ENCODE results near the gene CCZ1B. TPM values are rescaled to one million over a fixed set of nuclear protein-coding genes. Genes with fewer than 3 reads are reported as not detected.
"Not testable (repeated sequence)": the region's sequence is repeated elsewhere in the genome, so short reads cannot be mapped to it uniquely, and the experiment has no call there.

CCZ1B gene
- total RNA-seq, 1 donor: 67.3 TPM

- not testable (repeated sequence) for H4K20me1 ChIP-seq (ENCODE audit: insufficient read depth, low read length); H3K4me3 ChIP-seq (ENCODE audit: insufficient read depth, low read length); H3K27me3 ChIP-seq (ENCODE audit: insufficient read depth, low read length); H3K79me2 ChIP-seq (ENCODE audit: insufficient read depth, low read length); H3K4me1 ChIP-seq (ENCODE audit: insufficient read depth, low read length); H3K4me2 ChIP-seq (ENCODE audit: insufficient read depth, low read length); H3K36me3 ChIP-seq (ENCODE audit: insufficient read depth, low read length); H3K27ac ChIP-seq (ENCODE audit: low read depth, low read length); H2AFZ ChIP-seq (ENCODE audit: low read length); H3K9me3 ChIP-seq (ENCODE audit: low read depth, low read length)
- peak; percentile 68 for DNase-seq (ENCODE audit: insufficient read length, low spot score, missing footprints)
Measured at GRCh38 chr7:6829616-6830015, 3.5 kb upstream of the CCZ1B start.

DNA sequence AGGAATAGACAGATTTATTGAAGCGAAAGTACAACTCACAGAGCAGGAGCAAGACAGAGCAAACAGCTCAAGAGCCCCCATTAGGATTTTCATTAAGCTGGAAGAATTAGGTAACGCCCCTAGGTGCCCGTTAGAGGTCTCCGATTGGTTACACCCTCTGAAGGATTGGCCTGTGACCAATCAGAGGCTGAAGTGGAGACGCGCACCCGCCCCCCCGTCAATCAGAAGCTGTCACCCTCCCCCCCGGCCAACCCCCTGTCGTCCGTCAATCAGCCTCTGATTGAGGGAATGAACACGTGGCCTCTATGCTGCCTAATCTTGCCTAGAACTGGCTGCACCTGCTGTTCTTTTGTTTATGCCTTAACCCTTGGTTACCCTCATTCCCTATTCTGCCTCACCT is 1.1 kb upstream of the CCZ1B start:
- H3K27me3 ChIP-seq (ENCODE audit: insufficient read depth, low read length); H4K20me1 ChIP-seq (ENCODE audit: insufficient read depth, low read length); H3K4me3 ChIP-seq (ENCODE audit: insufficient read depth, low read length); DNase-seq (ENCODE audit: insufficient read length, low spot score, missing footprints); H2AFZ ChIP-seq (ENCODE audit: low read length); H3K79me2 ChIP-seq (ENCODE audit: insufficient read depth, low read length); H3K4me2 ChIP-seq (ENCODE audit: insufficient read depth, low read length); H3K9me3 ChIP-seq (ENCODE audit: low read depth, low read length); H3K27ac ChIP-seq (ENCODE audit: low read depth, low read length); H3K4me1 ChIP-seq (ENCODE audit: insufficient read depth, low read length); H3K36me3 ChIP-seq (ENCODE audit: insufficient read depth, low read length): not testable (repeated sequence)

- H3K79me2 ChIP-seq (ENCODE audit: insufficient read depth, low read length); H3K36me3 ChIP-seq (ENCODE audit: insufficient read depth, low read length); H2AFZ ChIP-seq (ENCODE audit: low read length); DNase-seq (ENCODE audit: insufficient read length, low spot score, missing footprints); H3K27ac ChIP-seq (ENCODE audit: low read depth, low read length); H3K27me3 ChIP-seq (ENCODE audit: insufficient read depth, low read length); H3K4me1 ChIP-seq (ENCODE audit: insufficient read depth, low read length); H3K9me3 ChIP-seq (ENCODE audit: low read depth, low read length); H4K20me1 ChIP-seq (ENCODE audit: insufficient read depth, low read length); H3K4me2 ChIP-seq (ENCODE audit: insufficient read depth, low read length): not testable (repeated sequence)
- H3K4me3 ChIP-seq (ENCODE audit: insufficient read depth, low read length): peak overlapping the region; percentile 49
Measured at GRCh38 chr7:6825236-6826125, 594 bp downstream of the CCZ1B start.

GRCh38 chr7:6821622-6822021 is 4.5 kb downstream of the CCZ1B start:
- not testable (repeated sequence) for H3K4me2 ChIP-seq (ENCODE audit: insufficient read depth, low read length); H3K4me3 ChIP-seq (ENCODE audit: insufficient read depth, low read length); H3K27me3 ChIP-seq (ENCODE audit: insufficient read depth, low read length); H3K4me1 ChIP-seq (ENCODE audit: insufficient read depth, low read length); H2AFZ ChIP-seq (ENCODE audit: low read length); H3K36me3 ChIP-seq (ENCODE audit: insufficient read depth, low read length); DNase-seq (ENCODE audit: insufficient read length, low spot score, missing footprints); H4K20me1 ChIP-seq (ENCODE audit: insufficient read depth, low read length); H3K79me2 ChIP-seq (ENCODE audit: insufficient read depth, low read length); H3K27ac ChIP-seq (ENCODE audit: low read depth, low read length); H3K9me3 ChIP-seq (ENCODE audit: low read depth, low read length)

- H4K20me1 ChIP-seq (ENCODE audit: insufficient read depth, low read length); H3K4me3 ChIP-seq (ENCODE audit: insufficient read depth, low read length); H3K9me3 ChIP-seq (ENCODE audit: low read depth, low read length); DNase-seq (ENCODE audit: insufficient read length, low spot score, missing footprints); H3K36me3 ChIP-seq (ENCODE audit: insufficient read depth, low read length); H3K4me2 ChIP-seq (ENCODE audit: insufficient read depth, low read length); H3K27ac ChIP-seq (ENCODE audit: low read depth, low read length); H2AFZ ChIP-seq (ENCODE audit: low read length); H3K79me2 ChIP-seq (ENCODE audit: insufficient read depth, low read length); H3K4me1 ChIP-seq (ENCODE audit: insufficient read depth, low read length); H3K27me3 ChIP-seq (ENCODE audit: insufficient read depth, low read length): not testable (repeated sequence)
Measured at GRCh38 chr7:6815470-6815869, 10.6 kb downstream of the CCZ1B start.

DNA sequence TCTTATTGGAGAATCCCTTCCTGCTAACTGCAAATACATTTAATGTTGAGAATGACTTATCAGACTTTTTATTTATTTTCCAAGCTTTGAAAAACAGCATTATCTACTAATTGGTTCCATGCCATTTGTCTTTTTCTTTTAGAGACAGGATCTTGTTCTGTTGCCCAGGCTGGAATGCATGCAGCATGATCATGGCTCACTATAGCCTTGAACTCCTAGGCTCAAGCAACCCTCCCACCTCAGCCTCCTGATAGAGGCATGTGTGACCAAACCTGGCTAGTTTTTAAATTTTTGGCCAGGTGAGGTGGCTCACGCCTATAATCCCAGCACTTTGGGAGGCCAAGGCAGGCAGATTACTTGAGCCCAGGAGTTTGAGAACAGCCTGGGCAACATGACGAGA is 13.1 kb downstream of the CCZ1B start:
- H3K79me2 ChIP-seq (ENCODE audit: insufficient read depth, low read length); DNase-seq (ENCODE audit: insufficient read length, low spot score, missing footprints); H3K4me3 ChIP-seq (ENCODE audit: insufficient read depth, low read length); H3K27me3 ChIP-seq (ENCODE audit: insufficient read depth, low read length); H3K4me2 ChIP-seq (ENCODE audit: insufficient read depth, low read length); H4K20me1 ChIP-seq (ENCODE audit: insufficient read depth, low read length); H3K9me3 ChIP-seq (ENCODE audit: low read depth, low read length); H2AFZ ChIP-seq (ENCODE audit: low read length); H3K36me3 ChIP-seq (ENCODE audit: insufficient read depth, low read length); H3K27ac ChIP-seq (ENCODE audit: low read depth, low read length); H3K4me1 ChIP-seq (ENCODE audit: insufficient read depth, low read length): not testable (repeated sequence)

DNA sequence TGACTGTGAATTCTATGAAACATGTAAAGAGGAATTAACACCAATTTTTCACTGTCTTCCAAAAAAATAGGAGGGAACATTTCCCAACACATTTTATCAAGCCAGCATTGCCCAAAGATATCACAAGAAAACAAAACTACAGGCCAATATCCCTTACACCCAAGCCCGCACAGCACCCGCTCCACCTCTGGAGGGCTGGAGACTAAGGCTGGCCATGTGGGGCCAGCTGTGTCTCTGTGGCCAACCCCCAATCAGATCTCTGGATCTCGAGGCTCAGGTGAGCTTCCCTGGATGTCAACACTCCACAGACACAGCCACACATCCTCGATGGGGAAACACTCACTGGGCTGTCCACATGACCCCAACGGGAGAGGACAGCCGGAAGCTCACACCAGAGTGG is 18.1 kb downstream of the CCZ1B start:
- H3K36me3 ChIP-seq (ENCODE audit: insufficient read depth, low read length); H3K27me3 ChIP-seq (ENCODE audit: insufficient read depth, low read length); H3K79me2 ChIP-seq (ENCODE audit: insufficient read depth, low read length); H4K20me1 ChIP-seq (ENCODE audit: insufficient read depth, low read length); H3K9me3 ChIP-seq (ENCODE audit: low read depth, low read length); H3K4me2 ChIP-seq (ENCODE audit: insufficient read depth, low read length); H3K4me1 ChIP-seq (ENCODE audit: insufficient read depth, low read length); DNase-seq (ENCODE audit: insufficient read length, low spot score, missing footprints); H3K27ac ChIP-seq (ENCODE audit: low read depth, low read length); H2AFZ ChIP-seq (ENCODE audit: low read length); H3K4me3 ChIP-seq (ENCODE audit: insufficient read depth, low read length): not testable (repeated sequence)

- not testable (repeated sequence) for H2AFZ ChIP-seq (ENCODE audit: low read length)
Measured at GRCh38 chr7:6807393-6807918, 18.6 kb downstream of the CCZ1B start.

DNA sequence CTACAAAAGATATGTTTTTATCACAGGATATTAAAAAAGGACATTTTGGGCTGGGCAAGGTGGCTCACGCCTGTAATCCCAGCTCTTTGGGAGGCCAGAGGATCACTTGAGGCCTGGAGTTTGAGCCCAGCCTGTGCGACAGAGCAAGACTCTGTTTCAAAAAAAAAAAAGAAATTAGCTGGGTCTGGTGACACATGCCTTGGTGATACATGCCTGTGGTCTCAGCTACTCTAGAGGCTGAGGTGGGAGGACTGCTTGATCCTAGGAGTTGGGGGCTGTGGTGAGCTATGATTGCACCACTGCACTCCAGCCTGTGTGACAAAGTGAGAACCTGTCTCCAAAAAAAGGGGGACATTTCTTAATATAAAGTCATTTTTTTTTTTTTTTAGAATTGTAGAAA is 25.7 kb downstream of the CCZ1B start:
- H3K9me3 ChIP-seq (ENCODE audit: low read depth, low read length); H3K4me3 ChIP-seq (ENCODE audit: insufficient read depth, low read length); H2AFZ ChIP-seq (ENCODE audit: low read length); DNase-seq (ENCODE audit: insufficient read length, low spot score, missing footprints); H3K4me2 ChIP-seq (ENCODE audit: insufficient read depth, low read length); H3K79me2 ChIP-seq (ENCODE audit: insufficient read depth, low read length); H3K4me1 ChIP-seq (ENCODE audit: insufficient read depth, low read length); H3K27ac ChIP-seq (ENCODE audit: low read depth, low read length); H3K36me3 ChIP-seq (ENCODE audit: insufficient read depth, low read length); H4K20me1 ChIP-seq (ENCODE audit: insufficient read depth, low read length); H3K27me3 ChIP-seq (ENCODE audit: insufficient read depth, low read length): not testable (repeated sequence)

More at GRCh38 chr7:6807393-6807918, 18.6 kb downstream of the CCZ1B start:
- not testable (repeated sequence) for H3K27ac ChIP-seq (ENCODE audit: low read depth, low read length); H3K4me3 ChIP-seq (ENCODE audit: insufficient read depth, low read length); H3K4me1 ChIP-seq (ENCODE audit: insufficient read depth, low read length); H3K4me2 ChIP-seq (ENCODE audit: insufficient read depth, low read length); H3K79me2 ChIP-seq (ENCODE audit: insufficient read depth, low read length); H4K20me1 ChIP-seq (ENCODE audit: insufficient read depth, low read length); H3K9me3 ChIP-seq (ENCODE audit: low read depth, low read length); H3K27me3 ChIP-seq (ENCODE audit: insufficient read depth, low read length); DNase-seq (ENCODE audit: insufficient read length, low spot score, missing footprints); H3K36me3 ChIP-seq (ENCODE audit: insufficient read depth, low read length)
